ENCODE data around the gene FGF12.

DNA sequence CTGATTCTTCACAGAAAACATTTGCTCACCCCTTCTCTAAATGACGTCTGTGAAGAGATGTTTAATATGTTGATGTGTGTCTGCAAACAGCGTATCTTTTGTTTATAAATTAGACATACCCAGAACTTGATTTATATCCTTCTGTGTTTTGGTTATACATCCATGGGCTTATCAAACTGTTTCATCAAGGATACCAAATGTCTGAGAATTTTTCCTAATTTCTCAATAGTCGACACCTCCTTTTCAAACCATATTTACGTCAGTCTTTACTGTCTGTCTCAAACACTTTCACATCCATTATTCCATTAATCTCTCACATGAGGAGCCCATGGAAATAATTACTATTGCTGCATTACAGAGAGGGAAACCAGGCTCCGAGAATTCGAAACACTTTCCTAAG, 85.4 kb downstream of the FGF12 start:
- no peak for TF ChIP-seq CTCF (conservative IDR thresholded peaks at IDR 0.05 in 1 of 2, IDR thresholded peaks at IDR 0.05 in 1 of 2; ENCODE audit: low read depth in 1 of 2, low read length in 2 of 2)
- no peak for TF ChIP-seq EZH2 (IDR thresholded peaks at IDR 0.05; ENCODE audit: low read length, missing control alignments)
